ENCODE results near the gene FRMPD1.

Gene FRMPD1

DNA sequence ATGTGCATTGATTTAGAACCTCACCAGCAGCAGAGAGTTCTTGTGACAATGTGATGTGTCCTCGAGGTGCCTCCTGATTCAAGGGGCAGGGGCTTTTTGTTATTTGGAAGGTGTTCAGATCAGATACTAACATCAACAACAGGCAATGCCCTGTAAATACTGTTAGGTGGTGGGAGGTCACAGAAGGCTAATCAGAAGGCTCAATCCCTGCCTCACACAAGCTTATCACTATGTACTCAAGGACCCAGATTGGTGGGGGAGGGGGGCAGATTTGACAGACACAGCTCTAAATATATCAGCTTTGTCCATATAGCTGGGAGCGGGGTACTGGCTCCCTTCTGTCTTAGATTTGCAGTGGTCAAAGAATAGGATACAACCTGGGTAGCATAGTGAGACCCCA, 2.6 kb downstream of the FRMPD1 start:
- Histone ChIP-seq H3K36me3 (ENCODE audit: control insufficient read depth, insufficient read depth, low read length) (no peaks in the 10 kb centered on the region), H3K4me3 (ENCODE audit: extremely low read depth, insufficient read depth, low read length, poor library complexity, severe bottlenecking) (no peak overlapping the region), H3K9me3 (ENCODE audit: control insufficient read depth, low read length) (no peaks in the 10 kb centered on the region), H3K4me1 (ENCODE audit: control insufficient read depth, insufficient read depth, low read length, poor library complexity, severe bottlenecking) (peaks cover 4% of the 10 kb centered on the region), H3K27ac (ENCODE audit: low read depth, low read length, severe bottlenecking) (no peak overlapping the region)
- WGBS, 2 experiments (ENCODE audit: insufficient coverage in 2 of 2) = 60 to 86% methylated on average over 1 of the region's 2 CpGs

DNA sequence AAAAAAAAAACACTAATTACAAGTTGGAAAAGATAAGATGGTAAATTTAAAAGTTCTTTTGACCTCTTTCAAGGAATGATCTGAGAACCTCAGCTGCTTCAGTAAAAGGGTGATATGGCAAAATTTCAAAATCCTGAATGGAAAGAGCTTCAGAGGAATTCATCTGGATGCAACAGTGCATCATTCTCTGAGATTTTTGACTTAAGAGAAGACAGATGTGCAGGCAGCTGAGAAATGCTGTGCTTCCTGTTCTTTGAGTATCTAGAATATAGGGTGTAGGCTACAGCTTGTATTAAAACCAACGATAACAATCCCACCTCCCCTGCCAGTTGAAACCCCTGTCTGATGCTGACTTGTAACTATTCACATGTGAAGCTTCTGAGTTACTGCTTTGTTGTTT, 6.2 kb downstream of the FRMPD1 start:
- H3K9me3 ChIP-seq (ENCODE audit: control insufficient read depth, low read length) = no peaks in the 10 kb centered on the region
- no peaks in the 10 kb centered on the region for H3K4me1 ChIP-seq (ENCODE audit: control insufficient read depth, insufficient read depth, low read length, poor library complexity, severe bottlenecking)
- no peak overlapping the region for H3K27ac ChIP-seq (ENCODE audit: low read depth, low read length, severe bottlenecking)
- no peak overlapping the region for H3K4me3 ChIP-seq (ENCODE audit: extremely low read depth, insufficient read depth, low read length, poor library complexity, severe bottlenecking)
- no peaks in the 10 kb centered on the region for H3K36me3 ChIP-seq (ENCODE audit: control insufficient read depth, insufficient read depth, low read length)
- WGBS, 2 experiments (ENCODE audit: insufficient coverage in 2 of 2) = no CpG with 5 or more reads among the region's 1 CpG

DNA sequence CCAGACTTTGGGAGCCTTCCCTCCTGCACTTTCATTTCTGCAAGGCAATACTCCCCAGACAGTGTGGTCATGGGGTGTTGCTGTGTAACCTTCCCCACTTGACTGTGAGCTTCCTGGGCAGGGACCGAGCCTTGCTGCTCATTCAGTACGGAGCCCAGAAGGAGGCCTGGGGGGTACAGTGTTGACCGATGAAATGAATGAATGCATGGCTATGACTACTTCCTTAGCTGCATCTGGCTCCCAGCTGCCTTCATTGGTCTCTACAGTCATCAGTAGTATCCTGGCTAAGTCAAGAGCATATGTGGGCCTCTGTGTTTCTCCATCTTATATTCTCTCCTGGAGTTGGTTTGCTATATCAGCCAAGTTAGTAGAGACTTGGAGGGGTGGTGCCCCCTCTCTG, 9.9 kb downstream of the FRMPD1 start:
- no peaks in the 10 kb centered on the region for H3K4me1 ChIP-seq (ENCODE audit: control insufficient read depth, insufficient read depth, low read length, poor library complexity, severe bottlenecking)
- WGBS, 2 experiments (ENCODE audit: insufficient coverage in 2 of 2) = 86 to 100% methylated on average over 2 to 3 of the region's 3 CpGs
- H3K27ac ChIP-seq (ENCODE audit: low read depth, low read length, severe bottlenecking) = no peak overlapping the region
- H3K36me3 ChIP-seq (ENCODE audit: control insufficient read depth, insufficient read depth, low read length) = no peaks in the 10 kb centered on the region
- H3K9me3 ChIP-seq (ENCODE audit: control insufficient read depth, low read length) = no peaks in the 10 kb centered on the region
- H3K4me3 ChIP-seq (ENCODE audit: extremely low read depth, insufficient read depth, low read length, poor library complexity, severe bottlenecking) = no peak overlapping the region

DNA sequence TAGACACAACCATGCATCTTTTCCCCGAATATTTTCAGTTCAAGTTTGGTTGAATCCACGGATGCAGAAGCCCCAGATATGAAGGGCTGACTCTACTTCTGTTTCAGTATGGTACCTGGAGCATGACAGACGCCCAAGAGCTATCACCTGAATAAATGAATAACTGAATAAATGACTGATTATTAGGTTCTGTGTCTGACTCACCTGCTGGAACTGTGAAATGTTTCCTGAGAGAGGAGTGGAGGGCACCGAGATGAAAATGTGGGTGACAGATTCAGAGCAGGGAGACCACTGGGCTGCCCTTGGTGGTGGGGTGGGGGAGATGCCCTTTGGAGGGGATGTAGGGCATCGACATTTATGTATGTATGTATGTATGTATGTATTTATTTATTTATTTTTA, 13.2 kb downstream of the FRMPD1 start:
- no peaks in the 10 kb centered on the region for H3K4me1 ChIP-seq (ENCODE audit: control insufficient read depth, insufficient read depth, low read length, poor library complexity, severe bottlenecking)
- no peaks in the 10 kb centered on the region for H3K9me3 ChIP-seq (ENCODE audit: control insufficient read depth, low read length)
- H3K36me3 ChIP-seq (ENCODE audit: control insufficient read depth, insufficient read depth, low read length) = no peaks in the 10 kb centered on the region
- WGBS, 2 experiments (ENCODE audit: insufficient coverage in 2 of 2) = 71 to 77% methylated on average over 2 to 4 of the region's 5 CpGs
- H3K27ac ChIP-seq (ENCODE audit: low read depth, low read length, severe bottlenecking) = no peak overlapping the region
- no peak overlapping the region for H3K4me3 ChIP-seq (ENCODE audit: extremely low read depth, insufficient read depth, low read length, poor library complexity, severe bottlenecking)

DNA sequence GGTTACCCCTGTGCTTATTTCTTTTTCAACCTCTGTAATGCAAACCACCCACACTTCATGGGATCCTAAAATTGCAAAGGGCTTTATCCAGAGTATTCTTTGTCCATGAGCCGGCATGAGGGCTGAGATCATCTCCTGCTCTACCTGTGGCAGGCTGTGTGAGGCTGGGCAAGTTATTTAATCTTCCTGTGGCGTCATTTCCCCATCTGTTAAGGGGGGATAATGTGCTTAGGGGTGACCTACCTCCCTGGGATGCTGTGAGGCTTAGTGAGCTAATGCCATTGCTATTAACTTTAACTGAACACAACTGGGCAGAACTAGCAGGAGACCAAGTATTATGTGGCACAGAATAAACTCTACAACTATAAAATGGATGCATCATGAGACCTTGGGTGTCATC, 17.0 kb downstream of the FRMPD1 start:
- Histone ChIP-seq H3K36me3 (ENCODE audit: control insufficient read depth, insufficient read depth, low read length) (no peaks in the 10 kb centered on the region), H3K9me3 (ENCODE audit: control insufficient read depth, low read length) (no peaks in the 10 kb centered on the region), H3K27ac (ENCODE audit: low read depth, low read length, severe bottlenecking) (no peak overlapping the region), H3K4me3 (ENCODE audit: extremely low read depth, insufficient read depth, low read length, poor library complexity, severe bottlenecking) (no peak overlapping the region), H3K4me1 (ENCODE audit: control insufficient read depth, insufficient read depth, low read length, poor library complexity, severe bottlenecking) (no peaks in the 10 kb centered on the region)
- 93% methylated on average over 2 of the region's 2 CpGs; no CpG with 5 or more reads in 1 of the 2 experiments for WGBS, 2 experiments (ENCODE audit: insufficient coverage in 2 of 2)

DNA sequence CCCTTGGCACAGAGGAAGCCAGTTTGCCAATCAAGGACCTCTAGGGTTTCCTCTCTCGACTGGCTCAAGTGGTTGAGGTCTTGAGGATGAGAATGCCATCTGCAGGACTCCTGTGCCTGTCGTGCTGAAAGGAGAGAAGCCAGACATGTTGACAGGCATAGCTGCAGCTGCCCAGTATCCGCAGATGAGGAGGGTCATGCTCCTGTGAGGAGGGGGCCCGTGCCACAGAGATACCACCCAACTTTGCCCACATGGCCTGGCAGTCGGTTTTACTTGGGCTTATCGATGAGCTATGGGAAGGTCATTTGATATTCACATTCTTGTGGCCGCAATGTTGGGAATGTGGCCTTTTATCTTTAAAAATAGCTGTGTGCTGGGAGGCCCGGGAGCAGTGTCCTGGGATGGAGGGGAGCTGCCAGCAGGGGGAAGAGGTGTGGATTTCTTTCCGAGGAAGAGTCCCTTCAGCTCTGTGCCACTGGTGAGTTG, 17.4 kb downstream of the FRMPD1 start:
- H3K27ac ChIP-seq (ENCODE audit: low read depth, low read length, severe bottlenecking) = no peak overlapping the region
- no peak overlapping the region for H3K4me3 ChIP-seq (ENCODE audit: extremely low read depth, insufficient read depth, low read length, poor library complexity, severe bottlenecking)
- no peaks in the 10 kb centered on the region for H3K4me1 ChIP-seq (ENCODE audit: control insufficient read depth, insufficient read depth, low read length, poor library complexity, severe bottlenecking)
- no peaks in the 10 kb centered on the region for H3K9me3 ChIP-seq (ENCODE audit: control insufficient read depth, low read length)
- no peaks in the 10 kb centered on the region for H3K36me3 ChIP-seq (ENCODE audit: control insufficient read depth, insufficient read depth, low read length)
- 29 to 31% methylated on average over 3 to 8 of the region's 9 CpGs for WGBS, 2 experiments (ENCODE audit: insufficient coverage in 2 of 2)

DNA sequence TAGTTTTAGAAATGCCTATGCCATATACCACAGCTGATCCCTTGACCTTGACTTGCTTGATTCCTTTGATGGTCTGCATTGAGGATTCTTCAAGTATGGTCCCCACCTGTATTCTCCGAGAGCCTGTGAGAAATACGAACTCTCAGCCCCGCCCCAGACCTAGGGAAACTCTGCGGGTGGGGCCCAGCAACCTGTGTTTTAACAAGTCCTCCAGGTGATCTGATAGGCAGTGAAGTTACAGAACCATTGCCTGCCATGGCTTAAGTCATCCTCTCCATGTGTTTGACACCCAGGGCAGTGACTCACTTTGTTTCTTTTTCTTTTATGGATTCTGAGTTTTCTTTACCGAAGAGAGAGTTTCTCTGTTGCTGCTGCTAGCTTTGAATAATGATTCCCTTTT, 18.5 kb downstream of the FRMPD1 start:
- Histone ChIP-seq H3K36me3 (ENCODE audit: control insufficient read depth, insufficient read depth, low read length) (no peaks in the 10 kb centered on the region), H3K27ac (ENCODE audit: low read depth, low read length, severe bottlenecking) (no peak overlapping the region), H3K4me3 (ENCODE audit: extremely low read depth, insufficient read depth, low read length, poor library complexity, severe bottlenecking) (no peak overlapping the region), H3K9me3 (ENCODE audit: control insufficient read depth, low read length) (no peaks in the 10 kb centered on the region), H3K4me1 (ENCODE audit: control insufficient read depth, insufficient read depth, low read length, poor library complexity, severe bottlenecking) (no peaks in the 10 kb centered on the region)
- WGBS, 2 experiments (ENCODE audit: insufficient coverage in 2 of 2) = 63 to 77% methylated on average over 4 of the region's 5 CpGs

DNA sequence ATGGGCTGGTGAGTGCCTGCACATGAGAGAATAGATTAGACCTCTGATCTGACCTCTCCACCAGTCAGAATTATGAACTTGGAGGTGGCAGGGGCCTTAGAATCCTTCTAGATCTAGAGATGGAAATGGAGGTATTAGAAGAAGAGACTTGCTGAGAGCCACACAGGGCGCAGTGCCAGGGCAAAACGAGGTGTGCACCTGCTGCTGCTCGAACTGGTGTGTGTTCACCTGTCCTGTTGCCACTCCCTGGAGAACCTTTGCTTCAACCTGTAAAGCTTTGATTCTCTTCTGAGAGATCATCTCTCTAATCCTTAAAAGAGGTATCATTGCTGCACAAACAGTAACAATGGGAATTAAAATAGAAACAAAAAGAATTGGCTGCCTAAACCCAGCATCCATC, 24.9 kb downstream of the FRMPD1 start:
- Histone ChIP-seq H3K27ac (ENCODE audit: low read depth, low read length, severe bottlenecking) (no peak overlapping the region), H3K4me1 (ENCODE audit: control insufficient read depth, insufficient read depth, low read length, poor library complexity, severe bottlenecking) (no peaks in the 10 kb centered on the region), H3K4me3 (ENCODE audit: extremely low read depth, insufficient read depth, low read length, poor library complexity, severe bottlenecking) (no peak overlapping the region), H3K36me3 (ENCODE audit: control insufficient read depth, insufficient read depth, low read length) (no peaks in the 10 kb centered on the region), H3K9me3 (ENCODE audit: control insufficient read depth, low read length) (no peaks in the 10 kb centered on the region)
- WGBS, 2 experiments (ENCODE audit: insufficient coverage in 2 of 2) = 93 to 100% methylated on average over 3 of the region's 3 CpGs

DNA sequence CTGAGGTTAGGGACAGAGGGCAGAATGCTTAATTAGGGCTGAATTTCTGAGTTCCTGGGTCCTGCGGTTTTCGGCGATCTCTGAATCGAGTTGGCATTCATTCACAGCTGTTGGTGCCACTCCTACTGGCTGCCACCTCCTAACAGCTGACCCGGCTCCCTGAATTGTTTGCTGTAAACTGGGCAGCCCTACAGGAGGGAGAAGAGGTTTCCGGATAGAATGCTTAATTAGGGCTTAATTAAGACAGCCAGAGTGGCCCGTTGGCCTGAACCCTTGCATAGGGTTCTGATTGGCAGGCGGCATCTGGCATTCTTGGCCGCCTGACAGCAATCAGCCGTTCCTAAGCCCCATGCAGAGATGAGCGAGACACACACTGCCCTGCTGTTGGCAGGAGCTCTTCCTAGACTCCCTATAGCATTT, 25.7 kb downstream of the FRMPD1 start:
- Histone ChIP-seq H3K4me3 (ENCODE audit: extremely low read depth, insufficient read depth, low read length, poor library complexity, severe bottlenecking) (no peak overlapping the region), H3K36me3 (ENCODE audit: control insufficient read depth, insufficient read depth, low read length) (no peaks in the 10 kb centered on the region), H3K9me3 (ENCODE audit: control insufficient read depth, low read length) (no peaks in the 10 kb centered on the region), H3K27ac (ENCODE audit: low read depth, low read length, severe bottlenecking) (no peak overlapping the region), H3K4me1 (ENCODE audit: control insufficient read depth, insufficient read depth, low read length, poor library complexity, severe bottlenecking) (no peaks in the 10 kb centered on the region)
- WGBS, 2 experiments (ENCODE audit: insufficient coverage in 2 of 2) = 66 to 71% methylated on average over 6 to 11 of the region's 11 CpGs

DNA sequence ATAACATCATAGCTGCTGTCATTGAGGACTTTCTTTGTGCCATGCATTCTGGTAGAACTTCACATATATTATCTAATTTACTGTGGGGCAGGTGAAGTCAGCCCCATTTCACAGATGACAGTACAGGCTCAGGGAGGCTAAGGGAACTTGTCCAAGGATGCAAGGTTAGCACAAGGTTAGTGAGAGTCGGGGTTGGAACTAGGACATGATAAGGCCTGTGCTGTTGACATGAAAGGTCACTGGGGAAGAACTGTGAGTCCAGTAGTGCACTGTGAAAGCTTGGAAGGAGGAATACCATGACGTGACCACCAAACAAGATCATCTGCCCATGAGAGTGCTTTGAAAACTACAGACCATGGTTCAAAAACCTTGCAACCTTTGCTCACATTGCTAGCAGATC, 26.7 kb downstream of the FRMPD1 start:
- H3K27ac ChIP-seq (ENCODE audit: low read depth, low read length, severe bottlenecking) = no peak overlapping the region
- no peaks in the 10 kb centered on the region for H3K36me3 ChIP-seq (ENCODE audit: control insufficient read depth, insufficient read depth, low read length)
- no peaks in the 10 kb centered on the region for H3K9me3 ChIP-seq (ENCODE audit: control insufficient read depth, low read length)
- WGBS, 2 experiments (ENCODE audit: insufficient coverage in 2 of 2) = 89 to 92% methylated on average over 2 of the region's 2 CpGs
- H3K4me1 ChIP-seq (ENCODE audit: control insufficient read depth, insufficient read depth, low read length, poor library complexity, severe bottlenecking) = no peaks in the 10 kb centered on the region
- no peak overlapping the region for H3K4me3 ChIP-seq (ENCODE audit: extremely low read depth, insufficient read depth, low read length, poor library complexity, severe bottlenecking)

DNA sequence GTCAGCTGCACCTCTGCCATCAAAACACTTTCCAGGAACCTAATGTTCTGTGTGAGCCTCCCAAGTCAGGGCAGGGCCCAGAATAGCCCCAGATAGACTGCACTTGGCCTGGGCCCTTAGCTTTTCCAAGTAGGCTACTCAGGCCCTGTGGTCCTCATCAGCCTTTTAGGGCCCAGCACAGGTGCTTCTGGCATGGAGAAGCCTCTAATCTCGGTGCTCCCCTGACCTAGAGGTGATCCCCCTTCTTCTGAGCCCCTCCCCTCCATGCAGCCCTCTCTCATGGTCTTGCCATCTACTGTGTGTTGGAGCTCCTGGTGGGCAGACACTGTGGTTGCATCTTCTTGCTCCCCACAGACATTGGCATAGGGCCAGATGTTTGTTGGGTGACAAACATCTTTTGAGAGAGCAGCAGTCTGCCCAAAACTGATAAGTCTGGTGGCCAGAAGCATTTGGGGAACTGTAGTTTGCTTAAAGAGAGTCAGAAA, 28.1 kb downstream of the FRMPD1 start:
- H3K9me3 ChIP-seq (ENCODE audit: control insufficient read depth, low read length) = no peaks in the 10 kb centered on the region
- 50 to 100% methylated on average over 1 of the region's 1 CpG for WGBS, 2 experiments (ENCODE audit: insufficient coverage in 2 of 2)

More for the DNA sequence above, 28.1 kb downstream of the FRMPD1 start:
- Histone ChIP-seq H3K4me1 (ENCODE audit: control insufficient read depth, insufficient read depth, low read length, poor library complexity, severe bottlenecking) (no peaks in the 10 kb centered on the region), H3K27ac (ENCODE audit: low read depth, low read length, severe bottlenecking) (no peak overlapping the region), H3K4me3 (ENCODE audit: extremely low read depth, insufficient read depth, low read length, poor library complexity, severe bottlenecking) (no peak overlapping the region), H3K36me3 (ENCODE audit: control insufficient read depth, insufficient read depth, low read length) (no peaks in the 10 kb centered on the region)
